Calu3 (cell line): Measurements from ENCODE around the gene HSPA2. TPM values are rescaled to one million over a fixed set of nuclear protein-coding genes. Genes with fewer than 3 reads are reported as not detected.

Experiments
- BruUV-seq: library from RNA; stranded (reverse); fragments of 400-500 nt; replicated peaks from 2 replicates; lab custom pipeline; 2021; lab: Mats Ljungman, UMichigan
- CTCF ChIA-PET: fragments of 300-600 bp; sonication (Branson Sonifier 250); formaldehyde crosslinking; loops from one replicate; lab custom pipeline; 2022; ENCODE audit warnings: antibody characterized with exemption; lab: Charles Lee
- DNase-seq: peaks from one replicate; pipeline ENCODE4 v3.0.0; 2022
- H3K27ac Mint-ChIP-seq: one replicate; pipeline ENCODE4 v1.8.0; 2022; ENCODE audit warnings: mixed read lengths; ENCODE audit not compliant: unreplicated experiment
- H3K27me3 Mint-ChIP-seq: one replicate; pipeline ENCODE4 v1.8.0; 2022; ENCODE audit warnings: mixed read lengths; ENCODE audit not compliant: unreplicated experiment
- H3K36me3 Mint-ChIP-seq: one replicate; pipeline ENCODE4 v1.8.0; 2022; ENCODE audit warnings: mild to moderate bottlenecking, moderate library complexity, mixed read lengths; ENCODE audit not compliant: insufficient read depth, unreplicated experiment
- H3K4me1 Mint-ChIP-seq: one replicate; pipeline ENCODE4 v1.8.0; 2022; ENCODE audit warnings: mild to moderate bottlenecking, low read depth, mixed read lengths; ENCODE audit not compliant: unreplicated experiment
- H3K4me3 Mint-ChIP-seq: one replicate; pipeline ENCODE4 v1.8.0; 2022; ENCODE audit warnings: mild to moderate bottlenecking, low read depth, moderate library complexity, mixed read lengths; ENCODE audit not compliant: unreplicated experiment
- H3K9me3 Mint-ChIP-seq: one replicate; pipeline ENCODE4 v1.8.0; 2022; ENCODE audit warnings: low read depth, mixed read lengths; ENCODE audit not compliant: unreplicated experiment
- CTCF ChIP-seq: fragments of 200-600 bp; IDR thresholded peaks from one replicate; pipeline ENCODE4 v1.8.0; 2022; ENCODE audit warnings: antibody characterized with exemption; ENCODE audit not compliant: unreplicated experiment
- intact Hi-C: fragments of 100-400 bp; cut with micrococcal nuclease; formaldehyde crosslinking; loops from one replicate; pipeline ENCODE4 v1.10.0; 2022; ENCODE audit not compliant: unreplicated experiment
- total RNA-seq: library from RNA; stranded (reverse); gene quantifications from 2 replicates; pipeline ENCODE4 v1.2.3, GENCODE V29; 2022

The HSPA2 gene
- total RNA-seq, 1 experiment from 2014 or later = 3.6 TPM

GRCh38 chr14:64506721-64507120 lies 33.8 kb upstream of the HSPA2 start:
- no peaks in the 10 kb centered on the region for H3K27me3 Mint-ChIP-seq
- H3K4me3 Mint-ChIP-seq = peak overlapping the region; percentile 82
- peaks cover 39% of the 10 kb centered on the region for H3K4me1 Mint-ChIP-seq
- CTCF ChIA-PET = no interaction called here
- TF ChIP-seq CTCF = no peak
- no peaks in the 10 kb centered on the region for H3K9me3 Mint-ChIP-seq
- H3K27ac Mint-ChIP-seq = peak overlapping the region; percentile 27
- H3K36me3 Mint-ChIP-seq = peaks cover 56% of the 10 kb centered on the region
- no peak for DNase-seq
- BruUV-seq = no TSS peak
- intact Hi-C loops = no loop called here

GRCh38 chr14:64507376-64508156 lies 33.0 kb upstream of the HSPA2 start:
- TF ChIP-seq CTCF = no peak
- peak overlapping the region; percentile 27 for H3K27ac Mint-ChIP-seq
- intact Hi-C loops = no loop called here
- H3K4me3 Mint-ChIP-seq = peak overlapping the region; percentile 82
- peaks cover 39% of the 10 kb centered on the region for H3K4me1 Mint-ChIP-seq
- DNase-seq = peak; percentile 14
- CTCF ChIA-PET = no interaction called here
- BruUV-seq = no TSS peak
- peaks cover 48% of the 10 kb centered on the region for H3K36me3 Mint-ChIP-seq
- H3K27me3 Mint-ChIP-seq = no peaks in the 10 kb centered on the region
- no peaks in the 10 kb centered on the region for H3K9me3 Mint-ChIP-seq

- H3K36me3 Mint-ChIP-seq = peaks cover 41% of the 10 kb centered on the region
- intact Hi-C loops = no loop called here
- TF ChIP-seq CTCF = no peak
- no peak overlapping the region for H3K4me3 Mint-ChIP-seq
- no peak for DNase-seq
- H3K4me1 Mint-ChIP-seq = peaks cover 39% of the 10 kb centered on the region
- H3K9me3 Mint-ChIP-seq = no peaks in the 10 kb centered on the region
- no TSS peak for BruUV-seq
- no peak overlapping the region for H3K27ac Mint-ChIP-seq
- CTCF ChIA-PET = no interaction called here
- no peaks in the 10 kb centered on the region for H3K27me3 Mint-ChIP-seq
These were observed 32.2 kb upstream of the HSPA2 start for GRCh38 chr14:64508215-64508776.

- no TSS peak for BruUV-seq
- intact Hi-C loops = no loop called here
- Mint-ChIP-seq H3K36me3 (peaks cover 34% of the 10 kb centered on the region), H3K9me3 (no peaks in the 10 kb centered on the region), H3K4me3 (no peak overlapping the region), H3K27ac (no peak overlapping the region), H3K27me3 (no peaks in the 10 kb centered on the region), H3K4me1 (peaks cover 39% of the 10 kb centered on the region)
- no peak for DNase-seq
- no peak for TF ChIP-seq CTCF
- CTCF ChIA-PET = interaction anchor here (0.5 to 1.7 kb wide), 2 partner anchors 9 to 124 kb away, joined by 3 to 6 read pairs; no protein-coding TSS in a partner anchor
These were observed 31.5 kb upstream of the HSPA2 start for GRCh38 chr14:64509036-64509435.
